ENCODE measurements around the gene PDGFRB.

- peak; percentile 93 for TF ChIP-seq CTCF (conservative IDR thresholded peaks at IDR 0.05; ENCODE audit: low read depth, low read length)
- TF ChIP-seq EZH2phosphoT487 (IDR thresholded peaks at IDR 0.05; ENCODE audit: borderline replicate concordance, low read length): no peak
- no peak for TF ChIP-seq EZH2 (IDR thresholded peaks at IDR 0.05; ENCODE audit: low read length, unreplicated experiment)
Observed at GRCh38 chr5:150161242-150162141, 5.8 kb upstream of the PDGFRB start.
